Stimulated activated CD4-positive, alpha-beta T cell treated with anti-CD3 and anti-CD28 coated beads, Interleukin-4, amount 100 ng/mL, for 24 hours (primary cell): ENCODE results near the gene MYOZ3.

Experiments used
- DNase-seq: peaks from one replicate; pipeline ENCODE4 v3.0.0-alpha.2; 2020

The MYOZ3 gene

GRCh38 chr5:150660108-150660831 lies 781 bp upstream of the MYOZ3 start:
- DNase-seq, result no peak

GRCh38 chr5:150661821-150662596 lies 958 bp downstream of the MYOZ3 start:
- DNase-seq, result no peak

- DNase-seq, result no peak
These were observed 1.9 kb downstream of the MYOZ3 start for GRCh38 chr5:150662731-150663516.

GRCh38 chr5:150663936-150664335 lies 2.9 kb downstream of the MYOZ3 start:
- DNase-seq, result no peak

GRCh38 chr5:150665044-150665443 lies 4.0 kb downstream of the MYOZ3 start:
- no peak for DNase-seq

GRCh38 chr5:150670275-150670947 lies 9.4 kb downstream of the MYOZ3 start:
- DNase-seq, result no peak

GRCh38 chr5:150670948-150671310 lies 9.9 kb downstream of the MYOZ3 start:
- no peak for DNase-seq

- DNase-seq, result no peak
These were observed 10.6 kb downstream of the MYOZ3 start for GRCh38 chr5:150671509-150672236.

GRCh38 chr5:150672237-150672883 lies 11.3 kb downstream of the MYOZ3 start:
- peak; percentile 17 for DNase-seq

- no peak for DNase-seq
These were observed 11.8 kb downstream of the MYOZ3 start for GRCh38 chr5:150672884-150673275.

- DNase-seq, result no peak
These were observed 13.3 kb downstream of the MYOZ3 start for GRCh38 chr5:150674341-150674821.

GRCh38 chr5:150675069-150675468 lies 14.0 kb downstream of the MYOZ3 start:
- no peak for DNase-seq

- no peak for DNase-seq
These were observed 15.5 kb downstream of the MYOZ3 start for GRCh38 chr5:150676578-150676977.

- no peak for DNase-seq
These were observed 28.1 kb downstream of the MYOZ3 start for GRCh38 chr5:150689120-150689519.

GRCh38 chr5:150690760-150691159 lies 29.7 kb downstream of the MYOZ3 start:
- DNase-seq, result no peak

- DNase-seq, result no peak
These were observed 31.2 kb downstream of the MYOZ3 start for GRCh38 chr5:150692276-150692675.

GRCh38 chr5:150694612-150695011 lies 33.6 kb downstream of the MYOZ3 start:
- DNase-seq, result no peak

- no peak for DNase-seq
These were observed 39.2 kb downstream of the MYOZ3 start for GRCh38 chr5:150700246-150700593.

- DNase-seq, result peak; percentile 92
These were observed 39.7 kb downstream of the MYOZ3 start, which contains the start of gene RBM22 for GRCh38 chr5:150700594-150701377. Gene RBM22 (minus strand): TSS chr5:150701062. CDS start chr5:150700985, 77 bp downstream.

- no peak for DNase-seq
These were observed 42.7 kb downstream of the MYOZ3 start for GRCh38 chr5:150703762-150704161.
